Measurements from ENCODE around the gene CCDC88C.

CCDC88C gene

DNA sequence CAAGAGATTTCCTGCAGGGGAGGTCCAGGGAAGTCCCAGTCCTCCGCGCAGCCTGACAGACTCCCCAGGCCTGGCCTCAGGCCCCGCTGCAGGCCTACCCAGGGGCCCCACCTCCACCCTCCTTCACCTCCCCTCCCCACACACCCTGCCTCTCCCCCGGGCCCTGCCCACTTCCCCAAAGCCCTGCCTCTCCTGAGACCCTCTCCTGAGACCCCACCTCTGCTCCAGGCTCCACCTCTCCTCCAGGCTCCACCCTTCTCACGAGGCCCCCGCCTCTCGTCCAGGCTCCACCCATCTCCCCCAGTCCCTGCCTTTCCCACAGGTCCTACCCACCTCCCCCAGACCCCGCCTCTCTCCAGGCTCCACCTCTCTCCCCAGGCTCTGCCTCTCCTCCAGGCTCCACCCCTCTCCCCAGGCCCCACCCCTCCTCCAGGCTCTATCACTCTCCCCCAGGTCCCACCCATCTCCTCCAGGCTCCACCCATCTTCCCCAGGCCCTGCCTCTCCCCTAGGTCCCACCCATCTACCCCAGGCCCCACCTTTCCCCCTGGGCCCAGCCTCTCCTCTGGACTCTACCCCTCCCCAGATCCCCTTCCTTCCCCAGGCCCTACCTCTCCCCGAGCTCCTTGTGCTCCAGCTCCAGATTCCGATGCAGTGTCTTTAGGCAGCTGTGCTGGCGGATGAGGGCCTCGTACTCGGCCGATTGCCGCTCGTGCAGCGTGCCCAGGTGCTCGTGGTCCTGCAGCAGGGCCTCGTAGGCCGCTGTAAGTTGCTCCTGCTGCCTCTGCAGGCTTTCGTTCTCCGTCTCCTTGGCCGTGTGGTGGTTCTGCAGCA lies 114.3 kb downstream of the CCDC88C start:
- DNase-seq: no peak

DNA sequence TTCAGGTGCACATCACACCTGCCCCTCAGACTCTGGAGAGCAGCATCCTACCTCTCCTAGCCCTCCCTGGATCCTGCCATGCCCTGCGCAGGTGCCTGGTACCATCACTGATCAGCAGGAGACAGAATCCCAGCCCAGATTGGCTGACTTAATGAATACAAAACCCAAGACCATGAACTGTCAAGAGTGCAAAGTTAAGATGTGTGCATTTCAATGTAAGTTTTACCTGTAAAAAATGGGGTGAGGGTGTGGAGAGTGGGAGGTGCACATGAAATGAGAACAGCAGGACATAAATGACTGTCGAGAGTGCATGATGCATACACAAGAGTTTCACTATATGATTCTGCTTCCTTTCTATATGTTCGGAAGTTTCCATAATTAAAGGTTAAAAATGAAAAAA lies 115.2 kb downstream of the CCDC88C start:
- DNase-seq: no peak

DNA sequence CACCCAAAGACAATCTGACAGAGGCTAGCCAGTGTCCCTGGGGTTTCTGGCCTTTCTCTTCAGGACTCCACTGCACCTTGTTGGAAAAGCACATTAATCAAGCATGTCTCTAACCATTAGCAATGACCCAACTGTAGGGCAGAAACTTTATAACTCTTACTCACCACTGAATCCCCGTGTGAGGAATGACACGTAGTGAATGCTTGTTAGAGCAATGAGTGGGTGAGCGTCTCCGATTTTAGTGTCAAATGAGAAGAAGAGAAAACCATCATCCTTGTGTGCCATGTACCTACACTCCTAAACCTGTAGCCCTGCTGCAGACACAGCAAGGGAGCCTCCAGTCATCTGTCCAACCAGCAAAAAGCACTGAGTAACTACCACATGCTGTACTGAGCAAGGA lies 116.7 kb downstream of the CCDC88C start:
- DNase-seq: no peak

DNA sequence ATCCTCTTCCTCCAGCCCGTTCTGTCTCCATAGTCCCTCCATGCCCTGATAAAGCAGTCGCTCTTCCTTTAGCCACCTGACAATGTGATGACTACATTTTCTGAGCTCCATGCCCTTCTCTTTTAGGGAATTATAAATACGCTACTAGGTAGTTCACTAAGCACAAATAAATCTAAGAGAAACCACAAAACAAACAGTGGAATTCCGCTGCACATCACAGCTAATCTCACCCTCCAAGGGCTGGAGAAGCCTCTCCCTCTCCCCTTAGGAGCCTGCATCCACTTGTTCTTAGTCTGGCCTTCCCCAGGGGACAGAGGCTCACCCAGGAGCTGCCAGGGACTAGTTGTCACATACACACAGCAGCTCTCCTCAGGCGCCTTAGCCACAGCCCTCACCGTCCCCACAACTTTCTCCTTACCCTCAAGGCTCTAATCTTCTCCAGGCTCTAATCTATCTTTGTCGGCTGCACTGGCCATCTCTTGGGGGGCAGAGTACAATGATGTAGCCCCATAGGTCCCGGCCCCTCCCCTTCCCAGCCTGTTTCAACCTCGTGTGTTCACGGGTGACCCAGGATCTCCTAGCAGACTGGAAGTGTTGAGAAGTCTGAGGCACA lies 117.2 kb downstream of the CCDC88C start:
- no peak for DNase-seq

DNA sequence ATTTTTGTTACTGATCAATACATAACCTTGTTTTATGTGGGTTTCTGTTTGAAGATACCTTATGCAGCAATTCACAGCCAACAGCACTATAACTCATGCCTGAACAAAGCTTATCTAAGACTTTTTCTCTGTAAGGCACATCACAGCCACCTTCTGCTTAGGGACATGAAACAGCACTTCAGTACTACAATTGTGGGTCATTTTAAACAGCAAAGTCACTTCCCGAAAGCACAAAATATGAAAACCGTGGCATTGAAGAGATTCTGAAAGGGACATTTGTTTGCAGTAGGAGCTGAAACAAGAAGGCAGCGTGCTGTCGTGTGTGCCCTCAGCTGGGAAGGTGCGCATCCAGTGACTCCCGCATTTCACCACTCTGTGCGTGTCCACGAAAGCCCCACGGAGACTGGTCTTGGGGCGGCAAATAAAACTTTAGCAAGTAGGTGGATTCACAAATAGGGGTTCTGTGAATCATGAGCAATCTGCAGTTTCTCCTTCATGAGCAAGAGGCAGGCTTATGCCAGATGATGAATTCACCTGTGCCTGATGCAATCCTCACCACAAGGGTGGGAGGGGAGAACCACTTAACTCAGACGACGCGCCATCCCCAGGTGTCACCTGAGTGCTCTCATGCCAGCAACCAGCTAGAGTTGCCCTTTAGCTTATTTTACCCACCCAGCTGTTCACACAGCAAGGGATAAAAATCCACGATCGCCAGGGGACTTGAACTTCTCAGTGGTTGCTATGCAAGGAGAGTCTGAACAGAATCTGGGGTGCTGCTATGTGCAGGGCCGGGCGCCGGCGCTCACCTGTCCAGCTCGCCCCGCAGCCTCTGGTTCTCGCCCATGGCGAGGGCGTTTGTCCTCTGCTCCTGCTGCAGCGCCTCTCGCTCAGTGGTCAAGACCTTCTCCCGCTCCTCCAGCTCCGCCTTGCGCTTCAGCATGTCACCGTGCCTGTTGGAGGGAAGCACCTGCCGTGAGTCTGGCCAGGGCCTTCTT lies 118.2 kb downstream of the CCDC88C start:
- peak; percentile 51 for DNase-seq

DNA sequence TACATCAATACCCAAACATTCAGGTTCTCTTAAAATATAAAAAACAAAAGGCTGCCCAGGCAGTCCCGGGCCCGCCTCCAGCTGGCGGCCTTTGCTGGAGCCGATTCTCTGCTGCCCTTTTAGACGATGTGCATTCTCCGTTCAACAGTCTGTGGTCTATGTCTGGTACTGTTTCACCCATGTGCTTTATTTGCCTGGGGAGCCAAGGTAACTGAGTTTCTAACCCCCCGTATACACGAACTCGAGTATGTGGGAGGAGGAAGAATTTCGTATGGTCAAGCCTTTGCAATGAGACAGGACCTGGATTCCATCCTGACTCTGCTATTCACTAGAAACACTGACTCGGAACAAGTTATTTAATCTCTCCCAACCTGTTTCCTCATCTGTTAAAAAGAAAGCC lies 119.0 kb downstream of the CCDC88C start:
- DNase-seq: no peak

DNA sequence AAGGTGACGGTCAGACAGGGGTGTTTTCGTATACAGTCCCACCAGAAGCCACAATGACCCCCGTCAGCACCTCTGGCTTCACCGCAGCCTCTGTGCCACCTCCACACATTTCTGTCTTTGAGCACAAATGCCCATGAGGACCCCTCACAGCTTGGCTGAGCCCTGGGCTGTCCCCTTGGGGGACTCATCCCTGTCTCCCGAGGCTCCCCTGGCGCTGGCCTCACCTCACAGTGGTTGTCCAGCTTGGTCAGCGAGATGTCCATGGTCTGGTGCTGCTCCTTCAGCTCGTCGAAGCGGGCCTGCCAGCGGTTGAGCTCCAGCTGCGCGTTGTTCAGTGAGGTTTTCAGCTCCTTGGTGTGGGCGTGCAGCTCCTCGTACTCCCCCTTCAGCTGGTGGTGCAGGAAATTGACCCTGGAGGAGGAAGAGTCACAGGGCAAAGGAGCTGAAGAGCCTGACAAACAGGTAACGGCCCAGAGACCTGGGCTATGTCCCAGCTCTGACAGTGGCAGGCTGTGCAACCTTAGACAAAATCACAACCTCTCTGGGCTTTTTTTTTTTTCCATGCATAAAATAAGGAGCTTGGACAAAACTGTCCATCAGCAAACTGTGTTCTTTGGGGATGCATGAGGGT lies 120.4 kb downstream of the CCDC88C start:
- DNase-seq: no peak

DNA sequence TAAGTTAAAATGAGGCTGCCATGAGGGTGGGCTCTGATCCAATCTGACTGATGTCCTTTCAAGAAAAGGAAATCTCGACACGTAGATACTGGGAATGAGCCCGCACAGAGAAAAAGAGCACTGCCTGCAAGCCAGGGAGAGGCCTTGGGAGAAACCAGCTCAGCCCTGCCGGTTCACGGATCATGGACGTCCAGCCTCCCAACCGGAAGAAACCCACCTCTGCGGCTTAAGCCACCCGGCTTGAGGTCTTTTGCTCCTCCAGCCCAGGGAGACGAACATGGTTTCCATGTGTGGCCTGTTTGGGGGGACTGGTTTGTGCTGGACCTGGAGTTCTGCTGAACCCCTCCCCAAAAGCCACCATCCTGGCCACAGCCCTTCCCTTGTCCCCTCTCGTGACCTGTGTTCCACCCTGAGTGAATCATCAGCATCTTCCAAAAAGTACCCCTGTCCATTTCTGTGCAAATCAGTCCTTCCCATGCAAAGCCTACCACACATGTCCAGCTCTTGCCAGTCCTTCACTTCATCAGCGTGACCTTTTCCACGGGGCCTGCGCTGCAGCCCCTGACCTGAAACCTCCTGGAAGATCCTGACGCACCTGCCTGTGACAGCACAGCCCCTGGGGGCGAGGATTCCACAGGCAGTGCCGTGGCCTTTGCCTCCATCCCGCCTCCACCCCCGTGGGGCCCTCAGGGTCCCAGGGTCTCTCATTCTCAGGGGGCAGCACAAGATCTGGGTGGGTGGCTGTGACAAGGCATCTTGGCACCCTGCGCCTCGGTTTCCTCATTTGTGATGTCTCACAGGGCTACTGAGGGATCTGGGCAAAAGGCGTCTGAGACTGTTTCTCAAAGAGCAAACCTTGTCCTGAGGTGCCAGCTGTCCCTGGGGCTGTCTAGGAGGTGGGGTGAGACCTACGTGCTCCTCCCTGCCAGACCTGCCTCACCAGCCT lies 121.5 kb downstream of the CCDC88C start:
- no peak for DNase-seq

DNA sequence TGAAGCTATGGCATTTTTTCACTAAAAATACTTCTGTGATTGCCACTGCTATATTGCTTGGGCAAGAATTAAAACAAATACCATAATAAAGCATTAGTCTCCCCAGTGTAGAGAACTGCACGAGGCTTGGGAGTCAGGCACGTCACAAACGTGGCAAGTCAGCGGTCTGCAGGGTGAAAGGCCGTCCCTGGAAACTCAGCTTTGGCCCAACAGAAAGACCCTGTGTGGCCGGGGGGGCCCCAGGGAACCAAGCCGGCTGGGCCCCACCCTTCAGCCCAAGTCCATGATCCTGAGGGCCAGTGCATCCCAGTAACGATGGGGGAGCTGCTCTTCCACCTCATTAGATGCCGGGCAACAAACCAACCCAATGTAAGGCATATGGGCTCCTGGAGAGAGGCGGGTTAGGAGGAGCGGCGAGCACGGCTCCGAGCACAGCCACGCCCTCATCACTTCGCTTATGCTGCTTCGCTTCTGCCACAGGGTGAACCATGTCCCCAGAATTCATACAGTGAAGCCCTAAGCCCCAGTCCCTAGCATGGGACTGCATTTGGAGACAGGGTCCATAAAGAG lies 122.3 kb downstream of the CCDC88C start:
- no peak for DNase-seq

DNA sequence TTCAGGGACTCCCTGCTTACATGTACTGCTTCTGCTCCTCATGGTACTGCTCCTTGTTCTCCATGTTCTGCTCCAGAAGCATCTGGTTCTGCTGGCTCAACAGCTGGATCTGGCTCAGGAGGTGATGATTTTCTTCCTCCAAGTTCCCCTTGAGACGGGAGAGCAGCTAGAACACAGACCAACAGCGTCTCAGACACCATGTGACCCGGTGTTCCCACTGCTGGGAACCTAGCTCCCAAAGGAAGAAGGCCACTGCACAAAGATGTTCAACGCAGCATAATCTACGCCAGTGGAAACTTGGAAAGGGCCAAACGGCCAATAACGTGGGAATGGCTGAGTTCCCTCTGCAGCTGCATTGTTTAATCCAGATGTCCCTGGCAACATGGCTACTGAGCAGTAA lies 123.5 kb downstream of the CCDC88C start:
- no peak for DNase-seq

DNA sequence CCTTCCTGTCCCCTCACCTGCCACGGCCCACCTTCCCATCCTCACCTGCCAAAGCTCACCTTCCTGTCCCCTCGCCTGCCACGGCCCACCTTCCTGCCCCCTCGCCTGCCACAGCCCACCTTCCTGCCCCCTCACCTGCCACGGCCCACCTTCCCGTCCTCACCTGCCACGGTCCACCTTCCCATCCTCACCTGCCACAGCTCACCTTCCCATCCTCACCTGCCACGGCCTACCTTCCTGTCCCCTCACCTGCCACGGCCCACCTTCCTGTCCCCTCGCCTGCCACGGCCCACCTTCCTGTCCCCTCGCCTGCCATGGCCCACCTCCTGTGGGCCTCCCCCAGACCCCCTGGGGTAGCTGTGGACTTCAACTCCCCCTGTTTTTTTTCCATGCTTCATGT lies 124.3 kb downstream of the CCDC88C start:
- no peak for DNase-seq

DNA sequence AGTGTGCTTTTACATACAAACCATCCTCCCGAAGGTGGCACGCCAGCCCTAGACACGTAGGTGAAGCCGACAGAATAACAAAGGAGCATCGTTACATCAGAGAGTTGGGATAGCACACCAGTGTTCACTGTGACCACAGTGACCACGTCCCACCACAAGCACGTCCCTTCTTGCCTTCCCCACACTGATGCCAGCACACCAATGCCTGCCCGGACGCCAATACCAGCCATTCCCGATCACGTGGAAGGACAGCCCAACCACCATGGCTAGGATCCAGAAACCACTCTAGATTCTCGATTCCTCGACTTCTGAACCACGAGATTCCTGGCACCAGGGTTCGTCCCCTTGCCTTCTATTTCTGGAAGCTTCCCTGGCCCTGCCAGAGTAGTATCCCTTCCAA lies 125.1 kb downstream of the CCDC88C start:
- DNase-seq: no peak

DNA sequence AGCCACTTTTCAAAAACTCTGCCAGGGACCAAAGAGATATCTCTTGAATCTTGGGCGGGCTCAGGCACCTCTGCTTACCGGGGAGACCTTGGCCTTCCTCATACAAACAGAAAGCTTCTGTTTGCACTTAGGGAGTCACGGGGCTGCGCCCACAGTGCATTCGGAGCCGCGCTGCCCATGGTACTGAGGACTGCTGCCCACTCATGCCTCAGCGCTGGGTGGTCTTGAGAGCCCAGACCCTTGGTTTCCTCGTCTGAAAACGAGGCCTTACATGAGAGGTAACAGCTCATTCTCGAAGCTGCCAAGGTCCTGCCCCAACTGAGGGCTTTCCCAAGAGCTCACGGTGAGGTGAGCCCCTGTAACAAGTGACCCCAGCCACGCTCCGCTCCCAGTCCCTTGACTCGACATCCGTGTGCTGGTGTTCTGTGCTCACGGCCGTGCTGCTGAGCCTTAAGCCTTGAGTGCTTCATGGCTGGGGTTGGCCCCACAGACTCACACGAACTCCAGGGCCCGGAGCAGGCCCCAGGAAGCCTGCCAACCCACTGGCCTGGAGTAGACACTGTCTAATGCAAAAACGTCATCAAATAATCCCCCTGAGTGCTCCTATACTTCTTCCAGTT lies 125.7 kb downstream of the CCDC88C start:
- DNase-seq: no peak

DNA sequence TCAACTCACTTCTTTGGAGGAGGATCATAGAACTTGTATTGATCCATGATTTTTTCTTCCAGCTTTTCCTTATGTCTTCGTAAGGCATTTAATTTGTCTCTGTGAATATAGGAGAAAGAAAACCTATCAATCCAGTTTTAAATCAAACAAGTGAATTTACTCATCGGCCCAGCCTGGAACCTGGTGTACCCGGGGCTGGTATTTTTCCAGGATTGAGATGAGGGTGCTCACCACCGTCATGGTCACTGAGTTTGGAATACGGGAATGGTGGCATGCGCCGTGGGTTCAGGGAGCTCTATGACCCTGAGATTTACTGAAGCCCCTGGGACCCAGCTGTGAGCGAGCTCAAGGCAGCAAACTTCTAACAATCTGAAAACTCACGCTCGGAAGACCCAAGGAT lies 126.6 kb downstream of the CCDC88C start:
- no peak for DNase-seq

DNA sequence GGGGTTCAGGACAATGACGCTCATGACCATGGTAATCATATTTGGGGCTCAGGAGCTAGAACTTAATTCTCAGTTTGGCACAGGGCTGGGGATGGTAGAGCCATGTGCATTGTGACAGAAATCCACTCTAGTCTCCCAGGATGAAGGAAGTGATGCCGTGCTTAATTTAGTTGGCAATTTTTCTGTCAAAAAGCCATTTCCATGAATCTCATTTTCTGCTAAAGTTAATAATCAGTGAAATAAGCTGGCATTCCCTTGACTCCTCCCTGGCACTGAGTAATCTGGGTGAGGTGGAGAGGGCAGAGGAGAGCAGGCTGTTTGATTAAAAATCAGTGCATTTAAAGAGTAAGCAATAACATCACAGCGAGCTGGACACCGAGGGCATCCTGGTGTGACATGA lies 128.2 kb downstream of the CCDC88C start:
- DNase-seq: no peak

DNA sequence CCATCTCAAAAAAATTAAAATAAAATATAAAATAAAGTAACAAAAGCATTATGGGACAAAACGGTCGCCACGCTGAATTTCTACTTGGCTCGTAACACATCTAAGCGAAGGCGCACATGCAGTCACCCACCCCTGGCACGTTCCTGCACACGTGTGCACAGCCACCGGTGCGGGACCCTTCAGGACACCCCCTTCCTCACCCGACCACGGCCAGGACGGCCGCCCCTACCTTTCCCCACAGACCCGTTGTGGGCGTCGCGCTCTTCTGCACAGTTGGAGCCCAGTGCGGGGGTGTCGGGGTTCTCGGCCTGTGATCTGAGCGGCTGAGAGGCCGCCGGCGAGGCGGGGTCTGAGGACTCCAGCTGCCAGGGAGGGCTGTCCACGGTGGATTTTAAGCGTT lies 128.7 kb downstream of the CCDC88C start:
- DNase-seq: no peak

DNA sequence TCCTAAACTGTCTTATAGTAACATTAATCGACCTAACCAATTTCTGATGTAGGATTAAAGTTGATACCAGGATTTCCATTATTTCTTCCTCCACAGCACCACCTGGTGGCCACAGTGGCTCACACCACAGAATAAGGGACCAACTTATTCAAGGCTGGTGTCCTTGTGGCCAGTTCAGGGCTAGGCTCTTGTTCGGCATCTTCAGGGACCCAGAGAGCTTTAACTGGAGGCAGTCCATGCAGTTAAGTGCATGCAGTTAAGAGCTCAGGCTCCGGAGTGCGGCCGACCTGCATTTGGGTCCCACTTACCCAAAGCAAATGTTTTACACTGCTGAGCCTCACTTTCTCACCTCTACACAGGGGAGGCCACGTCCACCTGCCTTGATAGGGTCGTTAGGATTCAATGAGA lies 131.1 kb downstream of the CCDC88C start:
- DNase-seq: peak; percentile 29

DNA sequence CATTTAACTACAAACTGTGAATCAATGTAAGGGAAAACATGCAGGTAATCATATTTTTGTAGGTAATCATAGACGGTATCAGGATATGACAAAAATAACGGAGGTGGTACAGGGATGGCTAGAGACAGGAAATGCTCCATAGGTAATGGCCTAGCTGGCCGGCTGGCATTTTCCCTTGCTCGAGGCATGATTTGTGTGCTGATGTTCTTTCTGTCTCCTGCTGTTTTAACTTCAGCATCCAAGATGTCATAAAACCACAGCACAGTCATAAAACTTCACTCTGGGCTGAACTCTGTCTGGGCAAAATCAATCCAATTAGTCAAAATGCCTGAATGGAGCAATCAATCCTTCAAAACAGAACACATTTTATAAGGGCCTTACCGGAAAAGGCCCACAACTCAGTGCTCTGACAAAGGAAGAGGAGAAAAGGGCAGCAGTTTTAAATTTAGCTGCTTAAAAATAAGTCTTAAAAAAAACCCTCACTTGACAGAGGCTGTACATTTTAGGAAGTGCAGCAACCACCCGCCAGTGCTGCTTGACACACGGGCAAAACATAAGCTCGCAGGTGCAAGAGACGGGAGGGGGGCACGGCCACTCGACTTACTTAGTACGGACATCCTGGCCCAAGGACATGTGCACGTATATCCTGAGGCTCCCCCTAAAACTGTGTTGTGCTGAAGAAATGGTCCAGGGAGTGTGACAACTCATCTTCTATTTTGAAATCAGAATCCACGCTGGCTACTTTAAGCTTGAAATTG lies 132.7 kb downstream of the CCDC88C start:
- no peak for DNase-seq

DNA sequence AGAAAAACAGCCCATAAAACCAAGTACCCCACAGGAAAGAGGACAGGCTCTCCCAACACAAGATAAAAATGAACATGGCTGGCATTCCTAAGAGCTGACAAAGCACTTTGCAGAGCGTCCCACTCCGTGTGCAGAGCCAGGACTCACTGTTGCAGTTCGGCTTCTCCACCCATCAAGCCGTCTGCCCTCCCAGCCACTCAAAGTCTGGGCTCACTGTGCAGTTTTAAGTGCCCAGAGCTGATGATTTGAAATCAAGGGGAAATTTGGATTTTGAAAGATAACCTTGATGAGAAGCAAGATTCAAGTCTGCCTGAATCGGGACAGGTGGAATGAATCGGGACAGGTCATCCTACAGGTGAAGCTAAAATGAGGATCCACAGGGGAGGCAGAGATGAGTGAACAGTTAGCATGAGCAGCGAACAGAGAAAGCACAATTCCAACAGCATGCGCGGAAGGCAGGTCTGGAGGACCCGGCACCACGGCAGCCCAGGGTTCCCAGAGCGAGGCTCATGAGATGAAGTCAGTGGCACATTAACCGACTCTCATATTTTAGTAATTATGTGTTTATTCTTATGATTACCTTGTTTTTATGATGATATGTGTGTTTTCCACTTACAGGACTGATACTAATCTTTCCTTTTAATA lies 133.4 kb downstream of the CCDC88C start:
- no peak for DNase-seq

DNA sequence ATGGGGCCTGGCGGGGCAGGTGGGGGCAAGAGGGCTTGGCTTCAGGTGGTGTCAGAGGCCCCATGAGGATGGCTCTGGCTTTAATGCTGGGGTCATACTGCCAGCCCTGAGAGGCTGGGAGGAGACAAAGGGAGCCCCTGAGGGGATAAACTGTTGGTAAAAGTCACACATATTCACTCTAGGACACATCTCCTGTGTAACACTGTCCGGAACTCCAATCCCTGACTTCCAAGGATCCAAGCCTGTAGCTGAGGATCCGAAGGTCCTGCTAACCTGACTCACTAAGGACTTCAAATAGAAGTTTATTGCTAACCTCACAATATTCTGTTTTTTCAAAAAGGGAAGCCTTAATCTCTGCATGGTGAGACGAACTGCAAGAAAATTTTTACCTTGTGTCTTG lies 134.0 kb downstream of the CCDC88C start:
- no peak for DNase-seq
